Osteoblast (primary cell): ENCODE data around the gene NR3C2. TPM values are rescaled to one million over a fixed set of nuclear protein-coding genes. Genes with fewer than 3 reads are reported as not detected.

Source experiments
- DNase-seq: peaks from one replicate; pipeline ENCODE4 v3.0.0; 2011; ENCODE audit warnings: low spot score, mixed read lengths; ENCODE audit not compliant: insufficient read length; ENCODE audit errors: missing footprints
- H2AFZ ChIP-seq: 2 replicates; pipeline ENCODE4 v1.6.0; 2011; ENCODE audit warnings: mild to moderate bottlenecking, low read length
- H3K27ac ChIP-seq: 2 replicates; pipeline ENCODE4 v1.5.1; 2011; ENCODE audit warnings: mild to moderate bottlenecking, low read depth, low read length, moderate library complexity
- H3K27me3 ChIP-seq: 2 replicates; pipeline ENCODE4 v1.6.0; 2012; ENCODE audit warnings: mild to moderate bottlenecking, control low read depth, inconsistent platforms, low read length, moderate library complexity; ENCODE audit not compliant: insufficient read depth
- H3K36me3 ChIP-seq: 2 replicates; pipeline ENCODE4 v1.5.1; 2011; ENCODE audit warnings: mild to moderate bottlenecking, low read length, control low read depth, moderate library complexity; ENCODE audit not compliant: insufficient read depth
- H3K4me1 ChIP-seq: 2 replicates; pipeline ENCODE4 v1.5.1; 2011; ENCODE audit warnings: mild to moderate bottlenecking, low read length, control low read depth, moderate library complexity; ENCODE audit not compliant: insufficient read depth
- H3K4me2 ChIP-seq: 2 replicates; pipeline ENCODE4 v1.6.0; 2011; ENCODE audit warnings: mild to moderate bottlenecking, low read length; ENCODE audit not compliant: insufficient read depth
- H3K4me3 ChIP-seq: fragments of 200-600 bp; sonication (generic); 3 replicates; pipeline ENCODE4 v1.5.1; 2012; ENCODE audit warnings: mild to moderate bottlenecking, low read length, inconsistent platforms; ENCODE audit not compliant: insufficient read depth
- H3K79me2 ChIP-seq: 2 replicates; pipeline ENCODE4 v1.6.0; 2012; ENCODE audit warnings: mild to moderate bottlenecking, low read length, control low read depth, inconsistent platforms; ENCODE audit not compliant: insufficient read depth
- H3K9me3 ChIP-seq: 2 replicates; pipeline ENCODE4 v1.5.1; 2011; ENCODE audit warnings: low read depth, low read length, control low read depth
- H4K20me1 ChIP-seq: 2 replicates; pipeline ENCODE4 v1.6.0; 2012; ENCODE audit warnings: mild to moderate bottlenecking, low read length, control low read depth; ENCODE audit not compliant: insufficient read depth
- total RNA-seq: library from RNA; depleted of rRNA; stranded (reverse); fragments of >200 nt; gene quantifications from 2 replicates; pipeline ENCODE4 v1.2.3, GENCODE V29; 2012
- TF ChIP-seq, protein P1 (sequence below): IDR thresholded peaks from 2 replicates; pipeline ENCODE4 v1.5.1; 2011; ENCODE audit warnings: mild to moderate bottlenecking, low read depth, low read length, moderate library complexity; ENCODE audit errors: extremely low read depth

The NR3C2 gene
- total RNA-seq, 1 donor, result 0.72 TPM

DNA sequence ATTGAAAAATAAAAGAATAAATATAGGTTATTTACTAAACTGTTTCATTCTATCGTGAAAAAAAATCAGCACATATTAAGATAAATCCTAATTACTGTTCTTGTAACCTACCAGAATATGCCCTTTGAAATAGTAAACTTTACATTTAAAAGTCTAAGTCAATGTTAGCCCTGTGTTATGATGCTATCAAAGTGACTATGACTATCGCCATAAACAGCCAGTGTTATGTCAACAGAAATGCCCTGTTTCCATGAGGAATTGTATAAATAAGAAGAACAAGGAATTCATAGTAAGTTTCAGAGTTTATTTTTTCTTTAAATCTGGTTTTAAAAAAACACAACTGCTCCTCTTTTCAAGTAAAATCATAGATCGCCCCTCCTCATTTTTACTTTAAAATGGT, 11.4 kb downstream of the NR3C2 start:
- Histone ChIP-seq H3K27ac (no peak overlapping the region), H3K9me3 (no peaks in the 10 kb centered on the region), H2AFZ (no peak overlapping the region), H3K27me3 (no peaks in the 10 kb centered on the region), H3K4me3 (no peak overlapping the region), H3K4me2 (no peak overlapping the region), H4K20me1 (no peaks in the 10 kb centered on the region), H3K36me3 (no peaks in the 10 kb centered on the region), H3K79me2 (no peaks in the 10 kb centered on the region), H3K4me1 (no peaks in the 10 kb centered on the region)
- TF ChIP-seq, protein P1, sequence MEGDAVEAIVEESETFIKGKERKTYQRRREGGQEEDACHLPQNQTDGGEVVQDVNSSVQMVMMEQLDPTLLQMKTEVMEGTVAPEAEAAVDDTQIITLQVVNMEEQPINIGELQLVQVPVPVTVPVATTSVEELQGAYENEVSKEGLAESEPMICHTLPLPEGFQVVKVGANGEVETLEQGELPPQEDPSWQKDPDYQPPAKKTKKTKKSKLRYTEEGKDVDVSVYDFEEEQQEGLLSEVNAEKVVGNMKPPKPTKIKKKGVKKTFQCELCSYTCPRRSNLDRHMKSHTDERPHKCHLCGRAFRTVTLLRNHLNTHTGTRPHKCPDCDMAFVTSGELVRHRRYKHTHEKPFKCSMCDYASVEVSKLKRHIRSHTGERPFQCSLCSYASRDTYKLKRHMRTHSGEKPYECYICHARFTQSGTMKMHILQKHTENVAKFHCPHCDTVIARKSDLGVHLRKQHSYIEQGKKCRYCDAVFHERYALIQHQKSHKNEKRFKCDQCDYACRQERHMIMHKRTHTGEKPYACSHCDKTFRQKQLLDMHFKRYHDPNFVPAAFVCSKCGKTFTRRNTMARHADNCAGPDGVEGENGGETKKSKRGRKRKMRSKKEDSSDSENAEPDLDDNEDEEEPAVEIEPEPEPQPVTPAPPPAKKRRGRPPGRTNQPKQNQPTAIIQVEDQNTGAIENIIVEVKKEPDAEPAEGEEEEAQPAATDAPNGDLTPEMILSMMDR, result no peak
- DNase-seq, result no peak

DNA sequence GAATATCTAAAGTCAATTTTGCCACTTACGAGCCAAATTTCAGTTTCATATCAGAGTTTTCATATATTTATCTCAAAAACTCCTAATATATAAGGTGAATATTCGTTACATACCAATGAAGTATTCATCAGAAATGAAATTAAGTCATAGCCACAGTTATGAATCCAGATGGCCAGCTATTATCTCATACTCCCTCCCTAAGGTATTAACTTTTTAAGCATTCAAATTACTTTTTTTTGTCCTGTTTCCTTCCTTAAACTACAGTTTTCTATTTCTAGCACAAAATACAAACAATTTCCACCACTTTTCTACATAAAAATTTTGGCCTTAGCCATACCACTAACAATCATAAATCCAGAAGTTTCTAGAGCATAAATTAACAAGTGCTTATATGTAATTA, 13.0 kb downstream of the NR3C2 start:
- TF ChIP-seq, protein P1, result no peak
- Histone ChIP-seq H3K4me3 (no peak overlapping the region), H3K27me3 (no peaks in the 10 kb centered on the region), H3K79me2 (no peaks in the 10 kb centered on the region), H3K27ac (no peak overlapping the region), H2AFZ (no peak overlapping the region), H4K20me1 (no peaks in the 10 kb centered on the region), H3K9me3 (no peaks in the 10 kb centered on the region), H3K4me1 (no peaks in the 10 kb centered on the region), H3K36me3 (no peaks in the 10 kb centered on the region), H3K4me2 (no peak overlapping the region)
- DNase-seq, result no peak

DNA sequence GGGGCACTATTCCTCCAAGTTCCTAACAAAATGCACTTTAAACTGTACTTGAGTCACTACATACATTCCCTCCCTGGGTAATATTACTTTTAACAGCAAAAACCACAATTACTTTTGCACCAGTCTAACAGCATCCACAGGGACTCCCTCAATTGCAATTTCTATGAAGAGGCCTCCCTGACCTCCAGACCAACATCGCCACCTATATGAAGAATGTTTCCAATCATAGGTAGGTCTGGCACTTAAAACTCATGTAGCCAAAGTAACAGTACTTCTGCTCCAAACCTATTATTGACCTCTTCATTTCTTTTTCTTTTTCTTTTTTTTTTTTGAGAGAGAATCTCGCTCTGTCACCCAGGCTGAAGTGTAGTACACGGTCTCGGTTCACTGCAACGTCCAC, 15.6 kb downstream of the NR3C2 start:
- Histone ChIP-seq H3K79me2 (no peaks in the 10 kb centered on the region), H3K4me2 (no peak overlapping the region), H3K4me1 (no peaks in the 10 kb centered on the region), H3K27me3 (no peaks in the 10 kb centered on the region), H3K9me3 (no peaks in the 10 kb centered on the region), H3K4me3 (no peak overlapping the region), H3K36me3 (no peaks in the 10 kb centered on the region), H4K20me1 (no peaks in the 10 kb centered on the region), H2AFZ (no peak overlapping the region), H3K27ac (no peak overlapping the region)
- TF ChIP-seq, protein P1, result no peak
- no peak for DNase-seq

DNA sequence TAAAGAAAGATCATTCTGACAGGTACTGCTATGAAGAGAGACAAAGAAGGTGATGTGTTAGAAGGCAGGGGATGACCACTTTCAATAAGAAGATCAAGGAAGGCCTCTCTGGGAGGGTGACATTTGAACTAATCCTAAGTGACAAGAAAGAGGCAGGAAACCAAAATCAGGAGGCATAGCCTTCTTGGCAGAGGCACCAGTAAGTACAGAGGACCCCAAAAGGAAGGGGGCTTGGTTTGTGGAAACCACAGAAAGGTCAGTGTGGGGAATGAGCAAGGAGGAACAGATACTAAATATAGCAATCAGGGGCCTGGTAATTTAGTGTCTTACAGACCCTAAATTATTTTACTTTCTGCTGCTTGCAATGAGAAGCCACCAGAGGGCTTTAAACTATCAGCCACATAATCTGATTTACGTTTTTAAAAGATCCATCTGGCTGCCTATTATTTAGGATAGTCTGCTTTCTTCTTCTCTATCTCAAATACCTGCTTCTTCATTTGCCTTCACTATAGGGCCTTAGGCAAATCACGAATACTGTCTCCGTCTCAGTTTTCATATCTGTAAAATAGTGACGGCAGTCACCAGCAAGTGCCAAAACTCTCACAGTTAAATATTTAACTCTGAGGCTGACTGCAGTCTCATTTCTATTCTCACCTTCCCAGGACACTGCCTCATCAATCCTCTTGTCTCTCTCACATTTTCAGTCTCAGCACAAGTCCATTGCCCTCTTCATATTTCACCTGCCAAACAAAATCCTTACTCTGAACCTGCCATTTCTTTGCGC, 16.7 kb downstream of the NR3C2 start:
- H3K4me2 ChIP-seq, result no peak overlapping the region
- H3K4me3 ChIP-seq, result no peak overlapping the region
- no peak overlapping the region for H3K27ac ChIP-seq
- no peaks in the 10 kb centered on the region for H3K27me3 ChIP-seq
- no peak for DNase-seq
- no peaks in the 10 kb centered on the region for H3K4me1 ChIP-seq
- no peaks in the 10 kb centered on the region for H3K36me3 ChIP-seq
- H2AFZ ChIP-seq, result no peak overlapping the region
- H3K9me3 ChIP-seq, result no peaks in the 10 kb centered on the region
- no peaks in the 10 kb centered on the region for H3K79me2 ChIP-seq
- no peaks in the 10 kb centered on the region for H4K20me1 ChIP-seq
- TF ChIP-seq, protein P1, result no peak
